ACHN (cell line): ENCODE results near the gene TMEM266.
A peak's percentile ranks its signal among the peaks of the same experiment; 100 is the strongest.

Experiments used
- DNase-seq: peaks from one replicate; pipeline ENCODE4 v3.0.0-alpha.2; 2015
- in situ Hi-C: cut with HindIII; loops from 2 replicates; pipeline ENCODE4 v1.10.0; 2017; ENCODE audit warnings: low sequenced_read_pairs, low pct_ligation_motif_present, low pct_unique_long_range_greater_than_20kb

TMEM266 gene

GRCh38 chr15:76172782-76173181 is 113.0 kb downstream of the TMEM266 start:
- no peak for DNase-seq
- in situ Hi-C loops, result no loop called here

GRCh38 chr15:76173317-76173834 is 113.6 kb downstream of the TMEM266 start:
- in situ Hi-C loops, result no loop called here
- no peak for DNase-seq

- no peak for DNase-seq
- in situ Hi-C loops, result no loop called here
These were observed 114.9 kb downstream of the TMEM266 start for GRCh38 chr15:76174654-76175053.

- DNase-seq, result no peak
- in situ Hi-C loops, result no loop called here
These were observed 115.7 kb downstream of the TMEM266 start for GRCh38 chr15:76175442-76175841.

- in situ Hi-C loops, result no loop called here
- DNase-seq, result no peak
These were observed 116.3 kb downstream of the TMEM266 start for GRCh38 chr15:76176059-76176458.

- DNase-seq, result no peak
- in situ Hi-C loops, result no loop called here
These were observed 116.8 kb downstream of the TMEM266 start for GRCh38 chr15:76176487-76177085.

- in situ Hi-C loops, result no loop called here
- no peak for DNase-seq
These were observed 117.8 kb downstream of the TMEM266 start for GRCh38 chr15:76177491-76178040.

- DNase-seq, result no peak
- in situ Hi-C loops, result no loop called here
These were observed 118.7 kb downstream of the TMEM266 start for GRCh38 chr15:76178296-76179000.

GRCh38 chr15:76179023-76179422 is 119.2 kb downstream of the TMEM266 start:
- no peak for DNase-seq
- in situ Hi-C loops, result no loop called here

- DNase-seq, result no peak
- in situ Hi-C loops, result no loop called here
These were observed 120.5 kb downstream of the TMEM266 start for GRCh38 chr15:76180321-76180720.

- in situ Hi-C loops, result no loop called here
- DNase-seq, result no peak
These were observed 121.9 kb downstream of the TMEM266 start for GRCh38 chr15:76181705-76182107.

- DNase-seq, result no peak
- in situ Hi-C loops, result no loop called here
These were observed 124.3 kb downstream of the TMEM266 start for GRCh38 chr15:76183930-76184649.

- no peak for DNase-seq
- in situ Hi-C loops, result no loop called here
These were observed 124.9 kb downstream of the TMEM266 start for GRCh38 chr15:76184650-76185035.

GRCh38 chr15:76185716-76186115 is 125.9 kb downstream of the TMEM266 start:
- peak; percentile 69 for DNase-seq
- in situ Hi-C loops, result no loop called here

GRCh38 chr15:76187163-76187562 is 127.4 kb downstream of the TMEM266 start:
- no peak for DNase-seq
- in situ Hi-C loops, result no loop called here

GRCh38 chr15:76189106-76189505 is 129.3 kb downstream of the TMEM266 start:
- DNase-seq, result no peak
- in situ Hi-C loops, result no loop called here

- in situ Hi-C loops, result no loop called here
These were observed 130.3 kb downstream of the TMEM266 start for GRCh38 chr15:76190070-76190564.

GRCh38 chr15:76190751-76191538 is 131.2 kb downstream of the TMEM266 start:
- peak; percentile 68 for DNase-seq
- in situ Hi-C loops, result no loop called here

More at GRCh38 chr15:76190070-76190564, 130.3 kb downstream of the TMEM266 start:
- no peak for DNase-seq
